ENCODE data around the gene TMEM72. TPM values are rescaled to one million over a fixed set of nuclear protein-coding genes. Genes with fewer than 3 reads are reported as not detected.

The TMEM72 gene
- total RNA-seq, 2 experiments from 2014 or later, result not detected

DNA sequence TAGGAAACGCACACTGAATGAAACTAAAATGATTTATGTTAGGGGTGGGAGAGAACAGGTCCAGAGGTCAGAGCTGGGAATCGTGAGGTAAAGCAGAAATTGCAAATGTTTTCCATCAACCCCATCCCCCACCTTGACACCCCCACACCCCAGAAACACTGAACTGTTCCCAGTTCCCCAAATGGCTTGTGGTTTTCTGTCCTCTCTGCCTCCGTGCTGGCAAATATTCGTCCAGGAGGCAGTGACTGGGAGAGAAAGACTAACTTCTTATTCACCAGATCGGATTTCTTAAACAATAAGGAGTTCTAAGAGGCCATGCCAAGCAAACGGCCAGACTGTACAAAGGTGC, 47.7 kb downstream of the TMEM72 start:
- POLR2A ChIA-PET, result no interaction called here
- H3K4me3 Mint-ChIP-seq, result peak overlapping the region; percentile 83
- H3K27ac Mint-ChIP-seq, result peak overlapping the region; percentile 87
- DNase-seq, result no peak
- CTCF ChIA-PET, result interaction anchor here (0.7 to 1.2 kb wide), 2 partner anchors 26 to 146 kb away, joined by 3 read pairs; no protein-coding TSS in a partner anchor
- H3K27me3 Mint-ChIP-seq, result no peaks in the 10 kb centered on the region
- H3K4me1 Mint-ChIP-seq, result peaks cover 21% of the 10 kb centered on the region
- peaks cover 12% of the 10 kb centered on the region for H3K36me3 Mint-ChIP-seq (ENCODE audit: low read depth)
- H3K9me3 Mint-ChIP-seq, result peaks cover 3% of the 10 kb centered on the region

DNA sequence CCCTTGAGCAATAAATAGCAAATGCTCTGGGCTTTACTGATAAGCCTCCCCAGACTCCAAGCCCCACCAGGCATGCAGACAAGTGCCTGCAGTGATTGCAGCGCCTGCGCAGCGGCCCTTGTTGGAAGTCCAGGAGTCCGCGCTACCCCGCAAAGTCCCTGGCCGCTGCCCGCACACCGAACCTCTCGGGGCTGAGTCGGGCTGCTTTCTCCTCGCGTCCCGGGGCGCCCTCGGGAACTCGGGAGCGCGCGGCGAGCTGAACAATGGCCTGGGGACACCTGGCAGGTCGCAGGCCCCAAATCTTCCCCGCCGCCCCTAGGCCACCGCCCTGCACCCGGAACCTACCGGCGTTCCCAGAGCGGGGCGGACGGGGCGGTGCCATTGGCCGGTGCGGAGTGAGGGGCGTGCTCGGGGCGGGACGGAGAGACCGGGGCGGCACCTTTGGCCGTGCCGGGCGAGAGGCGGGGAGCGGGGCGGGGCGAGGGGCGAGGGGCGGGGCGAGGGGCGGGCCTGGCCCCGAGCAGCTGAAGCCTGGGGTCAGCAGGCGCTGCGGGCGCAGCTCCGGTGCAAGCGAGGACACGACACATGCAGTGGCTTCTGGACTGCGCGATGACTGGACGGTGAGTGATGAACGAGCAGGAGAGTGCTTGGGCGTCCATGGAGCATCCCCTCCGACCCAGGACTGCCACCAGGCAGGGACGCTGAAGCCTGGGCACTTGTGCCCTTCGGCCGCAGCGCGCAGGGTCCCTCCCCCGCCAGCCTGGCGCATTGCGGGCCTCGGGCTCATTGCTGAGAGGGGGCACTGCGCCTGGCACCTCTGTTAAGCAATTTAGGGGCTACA, 48.3 kb downstream of the TMEM72 start, which contains the start of gene RASSF4:
TSS of gene RASSF4 (plus strand) at position 556 of the 841 bp plus-strand sequence. CDS start 10,401 bp downstream, outside the sequence.
- peaks cover 12% of the 10 kb centered on the region for H3K36me3 Mint-ChIP-seq (ENCODE audit: low read depth)
- POLR2A ChIA-PET, result no interaction called here
- peak within 1 kb of the TSS; percentile 83 for H3K4me3 Mint-ChIP-seq
- CTCF ChIA-PET, result interaction anchor here (0.7 kb wide), 1 partner anchor 145 kb away, joined by 3 read pairs; no protein-coding TSS in a partner anchor
- DNase-seq, result peak; percentile 93
- peaks cover 3% of the 10 kb centered on the region for H3K9me3 Mint-ChIP-seq
- H3K4me1 Mint-ChIP-seq, result peaks cover 21% of the 10 kb centered on the region
- peak within 1 kb of the TSS; percentile 87 for H3K27ac Mint-ChIP-seq
- no peaks in the 10 kb centered on the region for H3K27me3 Mint-ChIP-seq

DNA sequence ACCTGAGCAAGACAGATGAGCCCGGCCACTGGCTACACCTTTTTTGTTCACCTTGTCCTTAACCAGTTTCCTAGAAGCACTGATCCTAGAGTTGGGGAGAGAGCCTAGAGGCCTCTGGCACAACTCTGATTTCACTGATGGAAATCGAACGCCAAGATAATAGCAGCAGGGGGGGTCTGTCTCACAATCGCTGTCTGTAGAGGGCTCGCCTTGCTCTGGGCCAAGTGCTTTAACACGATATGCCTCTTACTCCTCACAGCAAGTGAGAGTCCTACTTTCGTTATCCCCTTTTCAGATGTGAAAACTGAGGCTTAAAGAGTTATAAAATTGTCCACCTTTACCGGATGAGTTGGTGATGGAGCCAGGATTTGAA, 48.9 kb downstream of the TMEM72 start:
- Mint-ChIP-seq H3K4me1 (peaks cover 19% of the 10 kb centered on the region), H3K36me3 (ENCODE audit: low read depth) (peaks cover 12% of the 10 kb centered on the region), H3K9me3 (peaks cover 3% of the 10 kb centered on the region), H3K4me3 (peak overlapping the region; percentile 83), H3K27ac (no peak overlapping the region), H3K27me3 (no peaks in the 10 kb centered on the region)
- POLR2A ChIA-PET, result no interaction called here
- no peak for DNase-seq
- CTCF ChIA-PET, result no interaction called here

DNA sequence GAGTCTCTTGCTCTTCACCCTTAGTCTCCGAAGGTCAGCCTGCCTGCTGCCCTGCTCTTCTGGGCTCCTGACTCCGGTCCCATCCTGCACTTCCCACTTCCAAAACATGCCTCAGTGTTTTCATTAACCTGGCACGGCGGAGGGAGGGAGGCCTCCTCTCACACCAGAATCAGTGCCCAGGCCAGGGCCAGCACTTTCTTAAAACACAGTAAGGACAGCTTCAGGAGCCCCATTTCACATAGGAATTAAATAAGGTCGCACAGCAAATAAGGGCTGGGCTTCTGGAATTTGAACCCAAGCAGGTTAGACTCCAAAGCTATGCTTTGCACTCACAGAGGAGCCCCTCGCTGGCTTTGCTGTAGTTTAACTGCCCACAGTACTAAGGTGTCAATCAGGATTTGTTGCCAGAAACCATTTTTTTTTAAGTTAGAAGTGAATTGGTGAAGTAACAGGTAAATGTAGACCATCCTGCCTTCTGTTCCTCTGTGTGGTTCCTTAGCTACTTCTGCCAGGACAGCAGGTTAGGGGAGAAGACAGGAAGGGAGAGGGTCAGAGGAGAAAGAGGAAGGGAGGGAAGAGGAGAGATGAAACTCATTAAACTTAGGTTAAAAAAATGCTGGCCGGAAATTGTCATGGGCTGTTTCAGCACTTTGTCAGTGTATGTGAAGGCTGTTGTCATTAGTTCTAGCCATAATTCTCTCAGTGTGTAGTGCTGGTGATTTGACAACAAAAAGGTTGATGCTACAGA, 49.5 kb downstream of the TMEM72 start:
- CTCF ChIA-PET, result no interaction called here
- Mint-ChIP-seq H3K27me3 (no peaks in the 10 kb centered on the region), H3K4me1 (peaks cover 19% of the 10 kb centered on the region), H3K4me3 (peak overlapping the region; percentile 35), H3K27ac (no peak overlapping the region), H3K36me3 (ENCODE audit: low read depth) (peaks cover 12% of the 10 kb centered on the region), H3K9me3 (peaks cover 3% of the 10 kb centered on the region)
- DNase-seq, result no peak
- POLR2A ChIA-PET, result no interaction called here

DNA sequence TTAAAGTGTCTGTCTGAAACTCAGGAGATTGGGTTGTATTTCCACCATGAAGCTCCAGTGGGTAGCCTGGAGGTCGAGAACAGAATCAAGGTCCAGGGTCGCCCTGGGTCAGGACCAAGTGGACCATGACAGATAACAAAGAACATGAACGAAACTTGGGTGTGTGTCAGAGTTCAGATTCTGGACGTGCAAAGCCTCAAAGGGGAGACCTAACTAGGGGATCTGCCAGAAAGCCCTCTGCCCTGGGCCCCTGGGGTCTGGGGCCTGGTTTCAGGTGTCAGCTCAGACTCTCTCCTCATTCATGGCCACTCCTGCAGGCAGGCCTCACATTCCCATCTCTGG, 50.1 kb downstream of the TMEM72 start:
- POLR2A ChIA-PET, result no interaction called here
- DNase-seq, result no peak
- H3K9me3 Mint-ChIP-seq, result peaks cover 3% of the 10 kb centered on the region
- H3K27ac Mint-ChIP-seq, result no peak overlapping the region
- H3K4me3 Mint-ChIP-seq, result no peak overlapping the region
- CTCF ChIA-PET, result interaction anchor here (2.2 kb wide), 1 partner anchor 19 kb away, joined by 5 read pairs; no protein-coding TSS in a partner anchor
- no peaks in the 10 kb centered on the region for H3K27me3 Mint-ChIP-seq
- H3K4me1 Mint-ChIP-seq, result peaks cover 19% of the 10 kb centered on the region
- peaks cover 8% of the 10 kb centered on the region for H3K36me3 Mint-ChIP-seq (ENCODE audit: low read depth)

DNA sequence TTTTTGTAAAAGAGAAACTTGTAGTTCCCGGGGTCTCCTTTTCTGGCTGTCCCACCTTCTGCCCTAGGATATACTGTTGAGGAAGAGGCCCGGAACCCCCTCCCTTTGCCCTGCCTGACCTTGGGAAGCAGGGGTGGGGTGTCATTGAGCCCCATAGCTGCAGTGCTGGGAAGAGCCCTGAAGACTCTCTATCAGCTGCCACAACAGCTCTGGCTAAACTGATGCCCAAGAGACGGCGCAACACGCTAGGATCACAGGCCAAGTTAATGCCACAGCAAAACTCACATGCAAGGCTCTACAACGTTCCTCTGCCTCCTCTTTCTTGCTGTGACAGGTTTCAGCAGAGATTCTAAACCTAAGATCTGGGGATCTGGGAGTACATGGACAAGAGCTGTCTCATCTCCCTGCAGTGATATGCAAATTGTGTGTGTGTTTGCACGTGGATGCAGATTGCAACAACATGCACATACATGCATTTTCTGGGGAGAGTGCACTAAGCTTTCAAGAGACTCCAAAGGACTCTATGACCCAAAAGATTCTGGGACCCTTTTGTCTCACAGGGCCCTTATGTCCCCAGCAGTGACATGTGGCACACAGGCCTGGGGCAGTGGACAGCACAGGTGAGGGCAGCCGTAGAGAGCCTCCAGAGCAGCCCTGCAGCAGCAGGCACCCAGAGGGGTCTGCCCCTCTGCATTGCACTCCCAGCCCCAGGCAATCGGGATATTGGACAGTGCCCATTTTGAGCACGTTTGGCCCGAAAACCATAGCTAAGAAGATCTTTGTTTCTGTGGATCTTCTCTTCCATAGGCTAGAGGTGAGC, 51.0 kb downstream of the TMEM72 start:
- Mint-ChIP-seq H3K9me3 (no peaks in the 10 kb centered on the region), H3K4me1 (peaks cover 19% of the 10 kb centered on the region), H3K27ac (no peak overlapping the region), H3K27me3 (no peaks in the 10 kb centered on the region), H3K4me3 (no peak overlapping the region), H3K36me3 (ENCODE audit: low read depth) (no peaks in the 10 kb centered on the region)
- ChIA-PET CTCF (interaction anchor here (1.9 to 2.9 kb wide), 3 partner anchors 18 to 38 kb away, joined by 4 to 11 read pairs (median 5); no protein-coding TSS in a partner anchor), POLR2A (no interaction called here)
- DNase-seq, result no peak

DNA sequence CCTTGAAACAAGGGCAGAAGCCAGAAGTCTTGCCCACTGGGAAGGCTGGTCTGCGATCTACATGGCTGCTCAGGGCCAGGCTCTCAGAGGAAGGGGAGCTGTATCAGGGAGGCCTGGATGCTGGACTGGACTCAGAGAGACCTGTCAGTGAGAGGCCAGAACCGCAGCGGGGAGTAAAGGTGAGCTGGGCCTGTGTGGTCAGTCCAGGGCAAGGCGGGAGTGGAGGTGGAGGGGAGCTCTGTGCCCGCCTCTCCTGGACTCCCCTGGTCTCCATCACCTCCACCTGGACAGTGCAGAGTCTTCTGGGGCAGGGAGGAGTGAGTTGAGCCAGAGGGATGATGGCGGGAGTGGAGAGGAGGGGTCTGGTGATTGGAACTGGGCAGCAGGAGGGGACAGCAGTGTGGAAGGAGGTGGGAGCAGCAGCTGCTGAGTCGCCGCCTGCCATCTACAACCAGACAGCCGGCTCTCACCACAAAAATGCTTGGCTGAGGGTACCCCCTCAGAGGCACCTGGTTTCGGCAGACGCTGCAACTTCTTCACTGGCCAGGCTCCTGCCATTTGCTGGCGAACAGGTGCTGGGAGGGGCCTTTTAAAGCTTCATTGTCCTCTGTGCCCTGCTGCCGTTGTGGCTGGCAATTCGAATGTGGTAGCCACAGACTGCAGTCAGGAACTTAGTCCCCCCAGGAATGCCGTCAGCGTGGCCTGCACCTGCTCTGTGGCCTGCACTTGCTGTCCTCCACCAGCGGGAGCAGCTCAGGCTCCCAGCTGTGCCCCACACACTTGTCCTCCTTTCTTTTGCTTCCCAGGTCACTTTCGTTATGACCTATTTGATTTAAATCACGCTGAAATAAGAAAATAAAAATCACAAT, 52.0 kb downstream of the TMEM72 start:
- H3K27ac Mint-ChIP-seq, result peak overlapping the region; percentile 4

DNA sequence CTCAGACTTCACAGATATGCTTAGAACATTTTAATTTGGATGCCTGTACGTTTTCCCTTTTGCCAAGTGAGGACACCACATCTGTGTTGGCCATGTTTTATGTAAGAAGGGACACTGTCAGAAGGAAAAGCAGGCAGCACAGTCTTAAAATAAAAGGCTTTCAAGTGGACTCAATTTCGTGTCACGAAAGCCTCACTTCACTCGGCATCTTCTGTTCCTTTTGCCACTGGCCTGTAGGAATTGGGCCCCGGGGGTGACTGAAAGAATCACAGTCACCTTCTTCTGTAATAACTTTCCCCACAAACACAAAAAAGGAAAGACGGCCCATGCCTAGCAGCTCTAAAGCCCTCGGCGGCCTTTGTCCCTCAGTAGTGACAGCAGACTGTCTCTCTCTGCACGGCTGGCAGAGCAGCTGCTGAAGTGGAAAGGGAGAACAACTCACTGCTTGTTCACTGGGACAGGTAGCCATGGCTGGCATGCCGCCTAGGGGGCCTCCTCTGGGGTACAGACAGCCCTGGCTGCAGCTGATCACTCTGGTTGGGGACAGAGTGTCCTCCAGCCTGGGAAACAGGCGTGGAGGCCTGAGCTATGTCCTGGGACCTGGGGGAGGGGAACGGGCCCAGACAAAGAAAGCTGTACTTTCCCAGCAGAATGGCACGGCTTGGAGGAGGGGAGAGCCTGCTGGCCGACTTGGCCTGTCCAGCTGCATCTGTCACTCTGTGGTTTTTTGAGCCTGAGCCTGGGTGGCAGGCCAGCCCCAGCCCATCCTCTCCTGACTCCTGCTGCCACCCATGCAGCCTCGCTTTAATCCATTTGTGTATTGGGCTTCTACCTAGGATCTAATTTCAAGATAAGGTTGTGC, 52.9 kb downstream of the TMEM72 start:
- POLR2A ChIA-PET, result no interaction called here
- Mint-ChIP-seq H3K36me3 (ENCODE audit: low read depth) (no peaks in the 10 kb centered on the region), H3K27ac (no peak overlapping the region), H3K4me1 (peaks cover 24% of the 10 kb centered on the region), H3K27me3 (no peaks in the 10 kb centered on the region), H3K9me3 (no peaks in the 10 kb centered on the region), H3K4me3 (no peak overlapping the region)
- CTCF ChIA-PET, result interaction anchor here (0.6 to 2.9 kb wide), 6 partner anchors 9 to 655 kb away, joined by 3 to 11 read pairs (median 4); no protein-coding TSS in a partner anchor
- no peak for DNase-seq

More for the DNA sequence above, 52.0 kb downstream of the TMEM72 start:
- Mint-ChIP-seq H3K27me3 (no peaks in the 10 kb centered on the region), H3K4me3 (no peak overlapping the region), H3K36me3 (ENCODE audit: low read depth) (no peaks in the 10 kb centered on the region), H3K4me1 (peaks cover 22% of the 10 kb centered on the region), H3K9me3 (no peaks in the 10 kb centered on the region)
- POLR2A ChIA-PET, result no interaction called here
- CTCF ChIA-PET, result interaction anchor here (0.6 to 2.9 kb wide), 6 partner anchors 10 to 499 kb away, joined by 4 to 11 read pairs (median 4); no protein-coding TSS in a partner anchor
- DNase-seq, result no peak

DNA sequence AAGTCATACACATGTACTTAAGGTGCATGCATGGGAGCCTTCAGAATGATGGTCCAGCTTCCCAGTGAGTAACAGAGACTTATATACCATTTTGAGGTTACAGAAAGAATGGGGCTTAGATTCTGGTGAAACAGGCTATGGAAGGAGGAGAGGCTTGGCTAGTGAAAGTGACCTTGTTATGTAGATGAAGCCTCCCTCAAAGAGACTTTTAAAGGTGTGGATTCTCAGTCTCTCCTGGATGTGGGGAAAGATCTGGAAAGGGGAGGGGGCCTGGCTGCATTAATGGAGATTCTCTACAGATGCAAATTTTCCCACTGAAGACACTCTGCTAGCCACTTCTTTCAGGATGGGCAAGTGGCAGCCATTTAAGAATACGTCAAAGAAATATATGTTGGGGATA, 54.0 kb downstream of the TMEM72 start:
- Mint-ChIP-seq H3K4me3 (no peak overlapping the region), H3K9me3 (no peaks in the 10 kb centered on the region), H3K4me1 (peaks cover 27% of the 10 kb centered on the region), H3K36me3 (ENCODE audit: low read depth) (no peaks in the 10 kb centered on the region), H3K27me3 (no peaks in the 10 kb centered on the region), H3K27ac (no peak overlapping the region)
- ChIA-PET POLR2A (no interaction called here), CTCF (interaction anchor here (1.2 to 4.2 kb wide), 3 partner anchors 15 to 33 kb away, joined by 3 to 17 read pairs (median 4); no protein-coding TSS in a partner anchor)
- DNase-seq, result no peak

DNA sequence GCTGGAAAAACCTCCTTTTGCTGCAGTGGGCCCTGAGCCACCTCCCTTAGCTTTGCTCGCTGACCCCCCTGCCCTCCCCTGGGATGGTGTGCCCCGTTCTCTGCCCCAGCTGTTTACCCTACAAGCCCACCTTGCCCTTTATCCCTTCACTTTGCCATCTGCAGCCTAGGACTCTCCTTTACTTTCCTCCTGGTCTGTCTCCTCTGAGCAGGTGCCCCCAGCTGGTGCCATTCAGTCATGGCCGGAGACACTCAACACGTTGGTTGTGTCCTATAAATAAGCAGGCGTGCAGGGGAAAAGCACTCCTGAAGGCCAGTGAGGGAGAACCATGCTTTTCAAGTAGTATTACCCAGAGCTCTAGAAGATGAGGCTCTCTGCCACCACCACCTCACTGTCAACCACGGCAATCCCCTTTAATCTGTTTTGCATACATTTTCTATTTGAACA, 54.5 kb downstream of the TMEM72 start:
- CTCF ChIA-PET, result interaction anchor here (0.9 to 4.2 kb wide), 4 partner anchors 13 to 33 kb away, joined by 3 to 17 read pairs (median 4); partner anchors contain the start of gene DEPP1
- Mint-ChIP-seq H3K27me3 (no peaks in the 10 kb centered on the region), H3K4me3 (no peak overlapping the region), H3K27ac (no peak overlapping the region), H3K9me3 (no peaks in the 10 kb centered on the region), H3K4me1 (peaks cover 25% of the 10 kb centered on the region), H3K36me3 (ENCODE audit: low read depth) (no peaks in the 10 kb centered on the region)
- DNase-seq, result no peak
- POLR2A ChIA-PET, result no interaction called here

Measured in activated CD4-positive, alpha-beta T cell treated with anti-CD3 and anti-CD28 coated beads, Interleukin-2, amount 10 ng/mL, durations not matched to agents 7 days and 5 days (primary cell).